Coronary artery (tissue), 2 donors: ENCODE data around the gene MAP4K4.
"Not testable (repeated sequence)": the region's sequence is repeated elsewhere in the genome, so short reads cannot be mapped to it uniquely, and the experiment has no call there.

Experiments used
- DNase-seq: peaks from one replicate; pipeline ENCODE4 v3.0.0-alpha.2; 2017; ENCODE audit warnings: low spot score
- H3K27ac ChIP-seq, 2 donors: fragments of 200-600 bp; sonication (generic); one replicate each; pipeline ENCODE4 v1.5.1; 2016 to 2019
- H3K4me3 ChIP-seq: fragments of 200-600 bp; sonication (generic); 2 replicates; pipeline ENCODE4 v1.5.1; 2016; ENCODE audit warnings: mild to moderate bottlenecking, moderate library complexity
- TF ChIP-seq, protein P1 (sequence below): fragments of 200-600 bp; sonication (generic); IDR thresholded peaks from one replicate; pipeline ENCODE4 v1.5.1; 2019; ENCODE audit warnings: antibody characterized with exemption

The MAP4K4 gene

DNA sequence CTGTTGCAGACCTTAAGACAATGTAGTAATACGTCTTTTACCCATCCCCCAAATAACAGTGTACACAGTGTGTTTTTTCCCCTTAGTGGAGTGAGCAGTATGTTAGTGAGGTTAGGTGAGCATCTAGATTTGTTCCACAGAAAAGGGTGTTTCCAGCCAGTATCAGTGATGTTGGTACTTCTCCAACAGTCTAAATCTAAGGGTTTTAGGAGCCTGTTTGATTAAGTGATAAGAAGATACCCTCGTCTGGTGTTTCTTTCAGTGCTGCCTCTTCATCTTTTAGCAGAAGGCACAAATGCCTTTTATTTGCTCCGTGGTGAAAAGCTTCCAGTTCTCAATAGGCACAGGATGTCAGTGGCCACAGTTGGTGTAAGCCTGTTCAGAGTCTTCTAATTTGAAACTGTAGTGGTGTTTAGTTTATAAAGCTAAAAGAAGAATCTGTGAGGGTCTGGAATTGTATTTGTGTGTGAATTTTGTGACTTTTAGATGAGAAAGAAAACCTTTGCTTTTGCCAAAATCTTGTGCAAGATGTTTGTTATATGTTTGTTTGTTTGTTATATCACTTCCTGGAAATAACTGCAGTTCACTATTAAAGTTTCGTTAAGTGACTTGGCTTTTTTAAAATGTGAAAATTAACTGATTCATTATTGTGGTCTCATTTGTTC is 71.2 kb downstream of the MAP4K4 start:
- H3K27ac ChIP-seq, result no peak overlapping the region
- TF ChIP-seq, protein P1, sequence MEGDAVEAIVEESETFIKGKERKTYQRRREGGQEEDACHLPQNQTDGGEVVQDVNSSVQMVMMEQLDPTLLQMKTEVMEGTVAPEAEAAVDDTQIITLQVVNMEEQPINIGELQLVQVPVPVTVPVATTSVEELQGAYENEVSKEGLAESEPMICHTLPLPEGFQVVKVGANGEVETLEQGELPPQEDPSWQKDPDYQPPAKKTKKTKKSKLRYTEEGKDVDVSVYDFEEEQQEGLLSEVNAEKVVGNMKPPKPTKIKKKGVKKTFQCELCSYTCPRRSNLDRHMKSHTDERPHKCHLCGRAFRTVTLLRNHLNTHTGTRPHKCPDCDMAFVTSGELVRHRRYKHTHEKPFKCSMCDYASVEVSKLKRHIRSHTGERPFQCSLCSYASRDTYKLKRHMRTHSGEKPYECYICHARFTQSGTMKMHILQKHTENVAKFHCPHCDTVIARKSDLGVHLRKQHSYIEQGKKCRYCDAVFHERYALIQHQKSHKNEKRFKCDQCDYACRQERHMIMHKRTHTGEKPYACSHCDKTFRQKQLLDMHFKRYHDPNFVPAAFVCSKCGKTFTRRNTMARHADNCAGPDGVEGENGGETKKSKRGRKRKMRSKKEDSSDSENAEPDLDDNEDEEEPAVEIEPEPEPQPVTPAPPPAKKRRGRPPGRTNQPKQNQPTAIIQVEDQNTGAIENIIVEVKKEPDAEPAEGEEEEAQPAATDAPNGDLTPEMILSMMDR, result no peak
- no peak for DNase-seq
- H3K4me3 ChIP-seq, result no peak overlapping the region

DNA sequence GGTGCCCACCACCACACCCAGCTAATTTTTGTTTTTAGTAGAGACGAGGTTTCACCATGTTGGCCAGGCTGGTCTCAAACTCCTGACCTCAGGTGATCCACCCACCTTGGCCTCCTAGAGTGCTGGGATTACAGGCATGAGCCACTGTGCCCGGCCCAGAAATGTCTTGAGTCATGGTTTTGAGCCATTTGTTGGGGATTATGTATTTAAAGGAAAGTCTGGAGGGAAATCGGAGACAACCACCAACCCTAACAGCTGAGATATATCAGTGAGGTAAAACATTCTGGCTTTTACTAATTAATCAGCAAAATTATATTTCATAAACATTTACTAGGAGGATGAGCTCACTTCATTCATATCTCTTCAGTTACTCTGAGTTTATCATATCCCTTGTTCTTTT is 72.2 kb downstream of the MAP4K4 start:
- not testable (repeated sequence) for DNase-seq, H3K4me3 ChIP-seq, H3K27ac ChIP-seq

DNA sequence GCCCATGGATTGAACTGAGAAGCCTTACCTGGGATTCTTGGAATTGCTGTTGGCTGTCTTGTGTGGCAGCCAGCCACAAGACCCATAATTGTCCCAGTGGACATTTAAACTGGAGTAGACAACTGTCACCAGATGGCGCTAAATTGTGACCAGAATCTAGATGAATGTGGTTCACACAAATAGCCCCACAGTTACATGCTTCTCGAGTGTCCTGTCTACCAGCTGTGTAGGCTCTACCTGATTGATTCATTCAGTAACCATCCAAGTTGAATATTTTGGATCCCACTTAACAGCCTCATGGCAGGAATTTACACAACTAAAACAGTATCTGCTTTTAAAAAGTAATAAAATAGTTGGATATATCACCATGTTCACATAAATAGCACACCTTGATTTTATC is 73.2 kb downstream of the MAP4K4 start:
- no peak for DNase-seq
- no peak overlapping the region for H3K27ac ChIP-seq
- TF ChIP-seq, protein P1, result no peak
- H3K4me3 ChIP-seq, result no peak overlapping the region

DNA sequence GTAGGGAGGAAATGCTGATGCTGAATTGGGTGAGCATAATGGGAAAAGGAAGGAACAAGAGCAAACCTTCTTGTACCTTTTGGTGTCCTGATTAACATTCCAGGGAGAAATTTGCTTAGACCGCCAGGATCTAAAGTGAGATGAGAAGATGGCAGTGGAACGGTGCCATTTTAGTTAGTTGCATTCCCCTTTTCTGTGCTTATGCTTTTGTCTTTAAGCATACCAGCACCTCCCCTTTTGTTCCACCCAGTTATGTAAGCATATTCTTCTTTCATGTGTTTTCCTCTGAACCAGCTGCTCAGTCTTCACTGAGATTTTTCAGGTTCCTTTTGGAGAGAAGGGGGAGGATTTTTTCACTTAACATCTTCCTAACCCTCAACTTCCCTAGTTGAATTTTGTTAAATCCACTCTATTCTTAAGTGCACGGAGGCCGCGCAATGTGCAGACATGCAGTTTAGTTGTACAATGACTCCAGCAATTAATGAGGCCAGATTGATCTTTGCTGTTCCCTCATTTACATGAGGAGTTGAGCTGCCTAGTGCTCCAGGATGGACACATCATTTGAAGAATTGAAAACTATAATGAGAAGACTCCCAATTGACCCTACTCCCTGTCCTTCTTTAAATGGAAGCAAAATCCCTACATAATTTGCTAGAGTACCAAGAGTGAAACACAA is 73.9 kb downstream of the MAP4K4 start:
- no peak for DNase-seq
- no peak overlapping the region for H3K27ac ChIP-seq
- H3K4me3 ChIP-seq, result no peak overlapping the region
- TF ChIP-seq, protein P1, result no peak

DNA sequence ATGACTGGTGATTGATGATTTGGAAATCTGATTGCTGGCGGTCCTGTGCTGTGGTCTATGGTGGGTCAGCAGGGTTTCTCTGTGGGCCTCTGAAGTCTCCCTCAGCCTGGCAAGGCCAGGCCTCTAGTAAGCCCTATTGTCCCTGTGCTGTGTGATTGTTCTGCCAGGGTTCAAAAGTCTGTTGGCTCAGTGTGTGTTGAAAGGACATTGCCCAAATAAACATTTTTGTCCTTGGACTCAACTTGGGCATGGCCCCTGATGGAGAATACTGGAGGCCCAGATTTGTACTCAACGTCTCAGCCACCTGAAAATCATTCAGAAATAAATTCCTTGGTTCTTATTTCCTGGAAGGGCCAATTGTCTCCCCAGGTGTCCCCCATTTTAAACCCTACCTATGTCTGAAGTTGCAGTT is 74.4 kb downstream of the MAP4K4 start:
- TF ChIP-seq, protein P1, result no peak
- DNase-seq, result no peak
- Histone ChIP-seq H3K27ac (no peak overlapping the region), H3K4me3 (no peak overlapping the region)

DNA sequence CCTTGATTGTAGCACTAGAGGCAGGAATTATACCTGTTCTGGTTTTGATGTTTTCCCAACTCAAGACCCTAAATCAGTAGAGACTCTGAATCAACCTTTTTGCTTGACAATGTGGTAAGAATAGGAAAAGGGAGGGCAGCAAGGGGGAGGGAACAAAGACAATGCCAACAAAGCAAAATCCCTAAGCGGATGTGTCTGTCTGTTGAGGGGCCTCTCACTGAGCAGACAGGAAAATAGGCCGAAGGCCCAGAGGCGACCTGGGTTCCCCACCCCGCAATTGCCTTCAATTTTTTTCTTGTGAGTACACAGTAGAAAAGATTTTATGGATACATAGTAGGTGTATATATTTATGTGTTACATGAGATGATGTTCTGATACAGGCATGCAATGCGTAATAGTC is 75.6 kb downstream of the MAP4K4 start:
- TF ChIP-seq, protein P1, result no peak
- DNase-seq, result no peak
- H3K27ac ChIP-seq, result no peak overlapping the region
- no peak overlapping the region for H3K4me3 ChIP-seq

DNA sequence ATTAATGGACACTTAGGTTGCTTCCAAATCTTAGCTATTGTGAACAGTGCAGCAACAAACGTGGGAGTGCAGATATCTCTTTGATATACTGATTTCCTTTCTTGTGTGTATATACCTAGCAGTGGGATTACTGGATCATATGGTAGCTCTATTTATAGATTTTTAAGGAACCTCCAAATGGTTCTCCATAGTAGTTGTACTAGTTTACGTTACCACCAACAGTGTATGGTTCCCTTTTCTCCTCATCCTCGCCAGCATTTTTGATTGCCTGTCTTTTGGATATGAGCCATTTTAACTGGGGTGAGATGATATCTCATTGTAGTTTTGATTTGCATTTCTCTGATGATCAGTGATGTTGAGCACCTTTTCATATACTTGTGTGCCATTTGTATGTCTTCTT is 76.5 kb downstream of the MAP4K4 start:
- H3K27ac ChIP-seq, DNase-seq, H3K4me3 ChIP-seq: not testable (repeated sequence)

DNA sequence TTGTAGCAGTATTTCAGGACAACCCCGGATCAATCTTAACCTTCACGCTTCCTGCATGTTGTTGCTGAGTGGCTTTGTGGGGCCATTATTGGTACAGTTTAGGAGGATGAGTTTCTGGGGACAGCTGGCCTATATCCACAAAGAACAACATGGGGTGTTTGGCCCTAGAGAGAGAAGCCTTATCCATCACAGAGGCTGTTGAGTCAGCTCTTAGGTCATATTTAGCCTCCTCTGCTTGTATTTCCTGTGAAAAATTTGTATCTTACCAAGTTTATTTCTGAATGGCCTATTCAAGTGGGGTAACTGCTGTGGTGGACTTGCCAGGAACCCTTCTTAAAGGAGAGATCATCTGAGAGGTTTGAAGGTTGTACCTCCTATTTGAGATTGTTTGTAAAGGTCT is 77.6 kb downstream of the MAP4K4 start:
- DNase-seq, result no peak
- Histone ChIP-seq H3K27ac (no peak overlapping the region), H3K4me3 (no peak overlapping the region)
- TF ChIP-seq, protein P1, result no peak
